Ascending aorta (tissue), 2 donors: ENCODE data around the gene TM9SF2. TPM values are rescaled to one million over a fixed set of nuclear protein-coding genes. Genes with fewer than 3 reads are reported as not detected.

ENCODE experiments used
- DNase-seq, 2 donors: peaks; one replicate each; pipeline ENCODE4 v3.0.0-alpha.2; 2019; ENCODE audit warnings: low spot score in 2 of 2
- H3K27ac ChIP-seq, 2 donors: fragments of 200-600 bp; sonication (generic); one replicate each; pipeline ENCODE4 v1.5.1; 2016 to 2017; ENCODE audit warnings: mild to moderate bottlenecking in 1 of 2
- H3K27me3 ChIP-seq: fragments of 200-600 bp; sonication (generic); one replicate; pipeline ENCODE4 v1.5.1; 2017
- H3K36me3 ChIP-seq, 2 donors: fragments of 200-600 bp; sonication (generic); one replicate each; pipeline ENCODE4 v1.5.1; 2016
- H3K4me1 ChIP-seq, 2 donors: fragments of 200-600 bp; sonication (generic); one replicate each; pipeline ENCODE4 v1.5.1; 2016 to 2017; ENCODE audit warnings: mild to moderate bottlenecking in 1 of 2
- H3K4me3 ChIP-seq, 2 donors: fragments of 200-600 bp; sonication (generic); one replicate each; pipeline ENCODE4 v1.5.1; 2016 to 2017; ENCODE audit warnings: mild to moderate bottlenecking in 1 of 2
- H3K9me3 ChIP-seq, 2 donors: fragments of 200-600 bp; sonication (generic); one replicate each; pipeline ENCODE4 v1.5.1; 2016
- CTCF ChIP-seq, 3 experiments: fragments of 200-600 bp in 2 of 3; fragments of 450-650 bp in 1 of 3; sonication (generic) in 2 of 3; IDR thresholded peaks; one replicate each; pipeline ENCODE4 v1.5.1; 2016 to 2019; ENCODE audit warnings: antibody characterized with exemption in 3 of 3, mild to moderate bottlenecking in 1 of 3, moderate library complexity in 1 of 3
- intact Hi-C: fragments of 100-400 bp; cut with DNase I; formaldehyde crosslinking; loops from one replicate; pipeline ENCODE4 v1.15.1; 2023
- total RNA-seq: library from RNA; depleted of rRNA; stranded (reverse); fragments of >200 nt; gene quantifications from one replicate; pipeline ENCODE4 v1.1.0, GENCODE V29; 2016

The TM9SF2 gene
- total RNA-seq, 1 donor from 2014 or later = 56.8 TPM

DNA sequence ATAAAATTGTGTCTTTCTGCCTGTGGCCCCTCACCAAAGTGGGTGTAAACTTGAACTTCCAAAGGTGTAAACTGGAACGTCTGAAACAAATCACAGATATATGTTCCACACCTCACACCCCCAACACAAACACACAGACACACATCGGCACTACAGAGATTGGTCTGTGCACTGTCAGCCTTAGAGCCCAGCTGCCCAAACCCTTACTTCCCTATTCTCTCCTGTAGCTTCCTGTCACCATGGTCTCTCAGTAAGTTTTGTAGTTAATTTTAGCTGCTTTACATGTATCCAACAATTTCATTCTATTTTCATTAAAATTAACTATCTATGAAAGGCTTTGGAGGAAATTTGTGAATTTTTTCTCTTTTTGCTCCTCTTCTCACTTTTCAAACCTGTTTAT, 5.4 kb downstream of the TM9SF2 start:
- no peak overlapping the region for H3K4me3 ChIP-seq
- no peak for DNase-seq
- H3K9me3 ChIP-seq = no peaks in the 10 kb centered on the region
- H3K27ac ChIP-seq = no peak overlapping the region
- H3K4me1 ChIP-seq = peaks cover 19 to 23% of the 10 kb centered on the region in 2 donors
- TF ChIP-seq CTCF (IDR thresholded peaks at IDR 0.05) = no peak
- no peaks in the 10 kb centered on the region for H3K27me3 ChIP-seq
- peaks cover 6 to 14% of the 10 kb centered on the region in 2 donors for H3K36me3 ChIP-seq
- intact Hi-C loops = no loop called here

GRCh38 chr13:99507054-99507453, 5.8 kb downstream of the TM9SF2 start:
- peaks cover 19 to 26% of the 10 kb centered on the region in 2 donors for H3K4me1 ChIP-seq
- H3K27me3 ChIP-seq = no peaks in the 10 kb centered on the region
- DNase-seq = no peak
- H3K9me3 ChIP-seq = no peaks in the 10 kb centered on the region
- TF ChIP-seq CTCF (IDR thresholded peaks at IDR 0.05) = no peak
- peaks cover 6 to 14% of the 10 kb centered on the region in 2 donors for H3K36me3 ChIP-seq
- no peak overlapping the region for H3K27ac ChIP-seq
- intact Hi-C loops = no loop called here
- H3K4me3 ChIP-seq = no peak overlapping the region

- H3K27ac ChIP-seq = no peak overlapping the region
- no peaks in the 10 kb centered on the region for H3K9me3 ChIP-seq
- no peak overlapping the region for H3K4me3 ChIP-seq
- no peak for DNase-seq
- no peak for TF ChIP-seq CTCF (IDR thresholded peaks at IDR 0.05)
- H3K27me3 ChIP-seq = no peaks in the 10 kb centered on the region
- intact Hi-C loops = no loop called here
- H3K4me1 ChIP-seq = peaks cover 15 to 22% of the 10 kb centered on the region in 2 donors
- peaks cover 6 to 14% of the 10 kb centered on the region in 2 donors for H3K36me3 ChIP-seq
Observed at GRCh38 chr13:99507551-99507950, 6.3 kb downstream of the TM9SF2 start.

GRCh38 chr13:99507986-99508385, 6.7 kb downstream of the TM9SF2 start:
- no peaks in the 10 kb centered on the region for H3K27me3 ChIP-seq
- H3K4me1 ChIP-seq = peaks cover 12 to 23% of the 10 kb centered on the region in 2 donors
- peaks cover 6 to 14% of the 10 kb centered on the region in 2 donors for H3K36me3 ChIP-seq
- no peak for DNase-seq
- no peak for TF ChIP-seq CTCF (IDR thresholded peaks at IDR 0.05)
- H3K4me3 ChIP-seq = no peak overlapping the region
- H3K9me3 ChIP-seq = no peaks in the 10 kb centered on the region
- H3K27ac ChIP-seq = no peak overlapping the region
- intact Hi-C loops = no loop called here

DNA sequence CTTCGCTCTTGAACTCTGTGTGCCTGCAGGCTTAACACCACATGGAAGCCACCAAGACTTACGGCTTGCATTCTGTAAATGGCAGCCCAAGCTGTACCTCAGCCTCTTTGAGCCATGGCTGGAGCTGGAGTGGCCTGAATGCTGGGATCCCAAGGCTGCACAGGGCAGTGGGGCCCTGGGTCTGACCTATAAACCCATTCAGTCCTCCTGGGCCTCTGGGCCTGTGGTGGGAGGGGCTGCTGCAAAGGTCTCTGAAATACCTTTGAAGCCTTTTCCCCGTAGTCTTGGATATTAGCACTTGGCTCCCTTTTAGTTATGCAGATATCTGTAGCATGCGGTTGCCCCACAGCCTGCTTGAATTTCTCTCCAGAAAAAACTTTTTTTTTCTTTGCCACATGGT, 8.2 kb downstream of the TM9SF2 start:
- Histone ChIP-seq H3K36me3 (peaks cover 6 to 14% of the 10 kb centered on the region in 2 donors), H3K27ac (no peak overlapping the region), H3K4me1 (peaks cover 12 to 20% of the 10 kb centered on the region in 2 donors), H3K27me3 (no peaks in the 10 kb centered on the region), H3K4me3 (no peak overlapping the region), H3K9me3 (no peaks in the 10 kb centered on the region)
- no peak for TF ChIP-seq CTCF (IDR thresholded peaks at IDR 0.05)
- no peak for DNase-seq
- intact Hi-C loops = no loop called here

- TF ChIP-seq CTCF (IDR thresholded peaks at IDR 0.05) = no peak
- Histone ChIP-seq H3K9me3 (no peaks in the 10 kb centered on the region), H3K4me3 (no peak overlapping the region), H3K27me3 (no peaks in the 10 kb centered on the region), H3K27ac (no peak overlapping the region), H3K4me1 (peaks cover 0 to 9% of the 10 kb centered on the region in 2 donors), H3K36me3 (peaks cover 6 to 9% of the 10 kb centered on the region in 2 donors)
- intact Hi-C loops = no loop called here
- no peak for DNase-seq
Observed at GRCh38 chr13:99514801-99515200, 13.5 kb downstream of the TM9SF2 start.
